HepG2 (cell line): Measurements from ENCODE around the gene PAIP2. TPM values are rescaled to one million over a fixed set of nuclear protein-coding genes. Genes with fewer than 3 reads are reported as not detected.

Source experiments
- ARNTL ChIP-seq: sonication (generic); formaldehyde crosslinking; IDR thresholded peaks from 2 replicates; pipeline ENCODE4 v1.4.0; 2020; ENCODE audit warnings: mild to moderate bottlenecking, missing genetic modification reagents
- ATRX ChIP-seq: sonication (generic); formaldehyde crosslinking; IDR thresholded peaks from 2 replicates; pipeline ENCODE4 v1.4.0; 2020; ENCODE audit warnings: missing genetic modification reagents, borderline replicate concordance
- BRCA1 ChIP-seq: sonication (generic); formaldehyde crosslinking; IDR thresholded peaks from 2 replicates; pipeline ENCODE4 v1.4.0; 2020; ENCODE audit warnings: missing genetic modification reagents
- GFI1 ChIP-seq: sonication (generic); formaldehyde crosslinking; IDR thresholded peaks from 2 replicates; pipeline ENCODE4 v1.5.0; 2020; ENCODE audit warnings: missing genetic modification reagents, mild to moderate bottlenecking, borderline replicate concordance
- HIVEP1 ChIP-seq: sonication (generic); formaldehyde crosslinking; IDR thresholded peaks from 2 replicates; pipeline ENCODE4 v1.4.0; 2020; ENCODE audit warnings: mild to moderate bottlenecking, missing genetic modification reagents
- IKZF5 ChIP-seq: IDR thresholded peaks from 2 replicates; pipeline ENCODE4 v1.6.1; 2018; ENCODE audit warnings: missing genetic modification reagents, mild to moderate bottlenecking, missing compliant biosample characterization
- JARID2 ChIP-seq: sonication (generic); formaldehyde crosslinking; IDR thresholded peaks from 2 replicates; pipeline ENCODE4 v1.8.1; 2023; ENCODE audit warnings: missing genetic modification reagents, inconsistent platforms; ENCODE audit not compliant: insufficient replicate concordance
- JUN ChIP-seq: sonication (generic); formaldehyde crosslinking; IDR thresholded peaks from 2 replicates; pipeline ENCODE4 v1.4.0; 2020; ENCODE audit warnings: mild to moderate bottlenecking, missing genetic modification reagents
- KAT7 ChIP-seq: IDR thresholded peaks from 2 replicates; pipeline ENCODE4 v1.6.1; 2018; ENCODE audit warnings: borderline replicate concordance, missing compliant biosample characterization
- KMT2A ChIP-seq: sonication (generic); formaldehyde crosslinking; IDR thresholded peaks from 2 replicates; pipeline ENCODE4 v1.4.0; 2020; ENCODE audit warnings: missing genetic modification reagents
- MLXIP ChIP-seq: sonication (generic); formaldehyde crosslinking; IDR thresholded peaks from 2 replicates; pipeline ENCODE4 v1.9.0; 2021; ENCODE audit warnings: missing genetic modification reagents, borderline replicate concordance
- NCOA1 ChIP-seq: sonication (generic); formaldehyde crosslinking; IDR thresholded peaks from 2 replicates; pipeline ENCODE4 v1.9.0; 2021; ENCODE audit warnings: missing genetic modification reagents
- PAX8 ChIP-seq: sonication (generic); formaldehyde crosslinking; IDR thresholded peaks from 2 replicates; pipeline ENCODE4 v1.8.0; 2022; ENCODE audit warnings: mild to moderate bottlenecking, missing genetic modification reagents, borderline replicate concordance
- SIN3A ChIP-seq: IDR thresholded peaks from 2 replicates; pipeline ENCODE4 v1.6.1; 2011; ENCODE audit warnings: low read depth, mild to moderate bottlenecking, control low read depth, low read length, borderline replicate concordance
- SP2 ChIP-seq: sonication (generic); formaldehyde crosslinking; IDR thresholded peaks from 2 replicates; pipeline ENCODE4 v1.5.1; 2020; ENCODE audit warnings: mild to moderate bottlenecking, missing genetic modification reagents
- TRIM22 ChIP-seq: fragments of 450-650 bp; IDR thresholded peaks from 2 replicates; pipeline ENCODE4 v1.6.1; 2017
- ZNF124 ChIP-seq: sonication (generic); formaldehyde crosslinking; IDR thresholded peaks from 2 replicates; pipeline ENCODE4 v1.4.0; 2020; ENCODE audit warnings: missing genetic modification reagents
- ZNF556 ChIP-seq: sonication (generic); formaldehyde crosslinking; IDR thresholded peaks from 2 replicates; pipeline ENCODE4 v1.4.0; 2020; ENCODE audit warnings: mild to moderate bottlenecking, missing genetic modification reagents, borderline replicate concordance
- ZNF557 ChIP-seq: sonication (generic); formaldehyde crosslinking; IDR thresholded peaks from 2 replicates; pipeline ENCODE4 v1.4.0; 2020; ENCODE audit warnings: missing genetic modification reagents
- ZNF761 ChIP-seq: sonication (generic); formaldehyde crosslinking; conservative IDR thresholded peaks from 2 replicates; pipeline ENCODE4 v1.4.0; 2020; ENCODE audit warnings: mild to moderate bottlenecking, missing genetic modification reagents
- ZNF883 ChIP-seq: sonication (generic); formaldehyde crosslinking; IDR thresholded peaks from 2 replicates; pipeline ENCODE4 v1.5.1; 2020; ENCODE audit warnings: mild to moderate bottlenecking, missing genetic modification reagents; ENCODE audit errors: not compliant biosample characterization
- polyA plus RNA-seq, 8 experiments: library from polyadenylated mRNA; depleted of rRNA in 3 of 8; stranded (reverse) in 7 of 8; unstranded in 1 of 8; fragments of >200 nt; fragmentation: Illumina TruSeq in 4 of 8; extraction: Trizol in 4 of 8; gene quantifications; 2 replicates each; pipeline versions ENCODE4 v1.2.1 to v1.2.3, GENCODE V29; 2011 to 2016; ENCODE audit warnings: low read depth in 4 of 8, missing spikeins in 1 of 8, mixed read lengths in 1 of 8; ENCODE audit not compliant: insufficient read depth in 1 of 8
- total RNA-seq, 5 experiments: library from RNA; depleted of rRNA; stranded (reverse); fragments of >200 nt; fragmentation: Illumina TruSeq; extraction: Trizol; gene quantifications; 2 replicates each; pipeline ENCODE4 v1.2.3, GENCODE V29; 2016; ENCODE audit warnings: low read depth in 1 of 5
- TF ChIP-seq, protein P1 (sequence below): IDR thresholded peaks from 2 replicates; pipeline ENCODE4 v1.4.0; 2020; ENCODE audit warnings: mild to moderate bottlenecking, missing genetic modification reagents

The PAIP2 gene
- total and polyA plus RNA-seq, 2 of the 13 experiments (the other 11 are each of a cell fraction or from before 2014, with no cell fraction given): 61.5 to 76.3 TPM

DNA sequence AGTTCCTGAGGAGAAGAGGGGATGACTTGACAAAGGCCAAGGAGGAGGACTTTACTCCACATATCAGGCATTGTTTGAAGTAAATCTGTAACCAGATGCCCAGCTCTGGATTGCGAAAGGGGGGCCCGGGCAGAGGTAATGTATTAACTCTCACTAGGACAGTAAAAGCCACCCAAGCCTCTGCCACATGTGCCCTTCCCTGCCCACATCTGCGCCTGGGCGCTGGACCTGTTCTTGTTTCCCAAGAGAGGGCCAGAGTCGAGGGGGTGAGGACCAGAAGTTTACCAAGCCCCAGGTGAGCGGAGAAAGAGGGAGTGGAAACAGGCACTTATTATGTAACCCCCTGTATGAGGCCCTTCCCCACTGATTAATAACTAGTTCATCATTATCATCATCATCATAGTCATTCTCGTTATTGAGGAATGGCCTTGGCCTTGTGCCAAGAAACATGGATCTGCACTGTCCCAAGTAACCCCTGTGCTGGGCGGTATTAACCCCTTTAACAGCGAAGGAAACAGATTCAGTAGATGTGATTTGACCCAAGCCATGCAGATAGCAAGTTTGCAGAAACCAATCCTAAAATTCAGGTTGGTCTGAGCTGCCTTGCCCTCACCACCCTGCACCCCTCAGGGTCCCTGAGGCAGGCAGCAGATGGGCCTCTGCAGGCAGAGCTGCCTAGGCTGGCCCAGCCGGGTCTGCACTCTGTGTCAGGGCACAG lies 41.8 kb downstream of the PAIP2 start, which contains the start of gene SLC23A1 (continued):
- no peak for TF ChIP-seq TRIM22
- TF ChIP-seq NCOA1: no peak
- no peak for TF ChIP-seq ZNF556 (CRISPR knock-in tag)
- TF ChIP-seq, protein P1, sequence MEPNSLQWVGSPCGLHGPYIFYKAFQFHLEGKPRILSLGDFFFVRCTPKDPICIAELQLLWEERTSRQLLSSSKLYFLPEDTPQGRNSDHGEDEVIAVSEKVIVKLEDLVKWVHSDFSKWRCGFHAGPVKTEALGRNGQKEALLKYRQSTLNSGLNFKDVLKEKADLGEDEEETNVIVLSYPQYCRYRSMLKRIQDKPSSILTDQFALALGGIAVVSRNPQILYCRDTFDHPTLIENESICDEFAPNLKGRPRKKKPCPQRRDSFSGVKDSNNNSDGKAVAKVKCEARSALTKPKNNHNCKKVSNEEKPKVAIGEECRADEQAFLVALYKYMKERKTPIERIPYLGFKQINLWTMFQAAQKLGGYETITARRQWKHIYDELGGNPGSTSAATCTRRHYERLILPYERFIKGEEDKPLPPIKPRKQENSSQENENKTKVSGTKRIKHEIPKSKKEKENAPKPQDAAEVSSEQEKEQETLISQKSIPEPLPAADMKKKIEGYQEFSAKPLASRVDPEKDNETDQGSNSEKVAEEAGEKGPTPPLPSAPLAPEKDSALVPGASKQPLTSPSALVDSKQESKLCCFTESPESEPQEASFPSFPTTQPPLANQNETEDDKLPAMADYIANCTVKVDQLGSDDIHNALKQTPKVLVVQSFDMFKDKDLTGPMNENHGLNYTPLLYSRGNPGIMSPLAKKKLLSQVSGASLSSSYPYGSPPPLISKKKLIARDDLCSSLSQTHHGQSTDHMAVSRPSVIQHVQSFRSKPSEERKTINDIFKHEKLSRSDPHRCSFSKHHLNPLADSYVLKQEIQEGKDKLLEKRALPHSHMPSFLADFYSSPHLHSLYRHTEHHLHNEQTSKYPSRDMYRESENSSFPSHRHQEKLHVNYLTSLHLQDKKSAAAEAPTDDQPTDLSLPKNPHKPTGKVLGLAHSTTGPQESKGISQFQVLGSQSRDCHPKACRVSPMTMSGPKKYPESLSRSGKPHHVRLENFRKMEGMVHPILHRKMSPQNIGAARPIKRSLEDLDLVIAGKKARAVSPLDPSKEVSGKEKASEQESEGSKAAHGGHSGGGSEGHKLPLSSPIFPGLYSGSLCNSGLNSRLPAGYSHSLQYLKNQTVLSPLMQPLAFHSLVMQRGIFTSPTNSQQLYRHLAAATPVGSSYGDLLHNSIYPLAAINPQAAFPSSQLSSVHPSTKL: peak; percentile 44; the same call in 1 of the 2 replicates
- no peak for TF ChIP-seq SIN3A
- TF ChIP-seq PAX8 (CRISPR knock-in tag): no peak
- no peak for TF ChIP-seq BRCA1 (CRISPR knock-in tag)
- TF ChIP-seq ZNF883 (CRISPR knock-in tag): no peak
- TF ChIP-seq HIVEP1: no peak
- 0 out of 2 replicates have a peak, but pooled peaks have one; percentile 40 for TF ChIP-seq KMT2A (CRISPR knock-in tag)
- no peak for TF ChIP-seq SP2 (CRISPR knock-in tag)
- TF ChIP-seq JUN (CRISPR knock-in tag): no peak
- TF ChIP-seq GFI1 (CRISPR knock-in tag): 0 out of 2 replicates have a peak, but pooled peaks have one; percentile 18
- TF ChIP-seq ZNF557 (CRISPR knock-in tag): no peak
- TF ChIP-seq JARID2: no peak
- TF ChIP-seq IKZF5: no peak
- TF ChIP-seq ATRX (CRISPR knock-in tag): no peak
- TF ChIP-seq KAT7 (CRISPR knock-in tag): no peak
- no peak for TF ChIP-seq ZNF124 (CRISPR knock-in tag)
- no peak for TF ChIP-seq ZNF761 (CRISPR knock-in tag)
- TF ChIP-seq MLXIP: no peak
- TF ChIP-seq ARNTL (CRISPR knock-in tag): no peak
